H1 (cell line): ENCODE data around the gene ASB1.

ENCODE experiments used
- ASH2L ChIP-seq: fragments of 200-600, 300-600 bp; sonication (generic); IDR thresholded peaks from one replicate; pipeline ENCODE4 v1.7.1; 2017; ENCODE audit warnings: low read length
- CBX5 ChIP-seq: fragments of 300-800, 300-1000 bp; sonication (generic); IDR thresholded peaks from 2 replicates; pipeline ENCODE4 v1.7.1; 2016; ENCODE audit warnings: antibody characterized with exemption, low read length, low read depth
- CTCF ChIP-seq, 3 experiments: IDR thresholded peaks; 1 replicate in 2 of 3; 2 replicates in 1 of 3; pipeline versions ENCODE4 v1.5.1 to v1.6.1; 2011; ENCODE audit warnings: low read length in 3 of 3, mild to moderate bottlenecking in 3 of 3, inconsistent platforms in 2 of 3, low read depth in 1 of 3, moderate library complexity in 1 of 3; ENCODE audit not compliant: insufficient read depth in 1 of 3; ENCODE audit errors: control extremely low read depth in 1 of 3
- EP300 ChIP-seq, 2 experiments: IDR thresholded peaks; 1 replicate in 1 of 2; 2 replicates in 1 of 2; pipeline ENCODE4 v1.6.1; 2011 to 2012; ENCODE audit warnings: low read depth in 2 of 2, low read length in 2 of 2, mild to moderate bottlenecking in 2 of 2, borderline replicate concordance in 1 of 2, inconsistent platforms in 1 of 2, moderate library complexity in 1 of 2
- POLR2A ChIP-seq, 2 experiments: IDR thresholded peaks; 1 replicate in 1 of 2; 2 replicates in 1 of 2; pipeline ENCODE4 v1.6.1; 2011; ENCODE audit warnings: low read depth in 2 of 2, low read length in 2 of 2, mild to moderate bottlenecking in 2 of 2; ENCODE audit errors: control extremely low read depth in 1 of 2
- POLR2AphosphoS5 ChIP-seq: IDR thresholded peaks from 2 replicates; pipeline ENCODE4 v1.6.1; 2011; ENCODE audit warnings: low read depth, low read length
- RAD21 ChIP-seq, 2 experiments: IDR thresholded peaks in 1 of 2; conservative IDR thresholded peaks in 1 of 2; 2 replicates each; pipeline ENCODE4 v1.6.1; 2011; ENCODE audit warnings: low read depth in 2 of 2, low read length in 2 of 2, improper control_type of control experiment in 1 of 2, inconsistent platforms in 1 of 2, mild to moderate bottlenecking in 1 of 2, moderate library complexity in 1 of 2
- RFX5 ChIP-seq: IDR thresholded peaks from 2 replicates; pipeline ENCODE4 v1.6.1; 2011; ENCODE audit warnings: low read depth, low read length, improper control_type of control experiment, borderline replicate concordance
- SIRT6 ChIP-seq: IDR thresholded peaks from one replicate; pipeline ENCODE4 v1.7.1; 2012; ENCODE audit warnings: low read length, inconsistent platforms
- SIX5 ChIP-seq: IDR thresholded peaks from 2 replicates; pipeline ENCODE4 v1.6.1; 2011; ENCODE audit warnings: mild to moderate bottlenecking, low read depth, low read length
- TAF1 ChIP-seq: IDR thresholded peaks from 2 replicates; pipeline ENCODE4 v1.6.1; 2011; ENCODE audit warnings: mild to moderate bottlenecking, low read depth, low read length
- TEAD4 ChIP-seq: IDR thresholded peaks from 2 replicates; pipeline ENCODE4 v1.6.1; 2012; ENCODE audit warnings: low read depth, low read length, inconsistent platforms, mixed read lengths

GRCh38 chr2:238440331-238440730 lies 13.6 kb downstream of the ASB1 start:
- TF ChIP-seq POLR2AphosphoS5 (no peak), POLR2A (IDR thresholded peaks at IDR 0.05; ENCODE audit: control extremely low read depth in 1 of 2, low read depth in 2 of 2, low read length in 2 of 2) (no peak), CBX5 (no peak), CTCF (IDR thresholded peaks at IDR 0.05; ENCODE audit: control extremely low read depth in 1 of 3, insufficient read depth in 1 of 3, low read depth in 1 of 3, low read length in 3 of 3) (no peak), ASH2L (no peak), SIRT6 (no peak), RFX5 (no peak), RAD21 (IDR thresholded peaks at IDR 0.05 in 1 of 2, conservative IDR thresholded peaks at IDR 0.05 in 1 of 2; ENCODE audit: low read depth in 2 of 2, low read length in 2 of 2) (no peak), TEAD4 (no peak), EP300 (IDR thresholded peaks at IDR 0.05; ENCODE audit: borderline replicate concordance in 1 of 2, low read depth in 2 of 2, low read length in 2 of 2) (no peak), TAF1 (no peak), SIX5 (no peak)
